Measurements from ENCODE around the gene MIPOL1.

- no peak for TF ChIP-seq CTCF (conservative IDR thresholded peaks at IDR 0.05)
- TF ChIP-seq EZH2 (IDR thresholded peaks at IDR 0.05; ENCODE audit: low read depth): no peak
Observed at GRCh38 chr14:37558740-37559139, 361.0 kb downstream of the MIPOL1 start.
